ENCODE results near the gene SLC27A2.

The SLC27A2 gene

GRCh38 chr15:50225057-50225456, 43.1 kb downstream of the SLC27A2 start:
- no peak overlapping the region for H3K4me3 Mint-ChIP-seq
- DNase-seq = no peak
- no peaks in the 10 kb centered on the region for H3K4me1 Mint-ChIP-seq
- H3K9me3 Mint-ChIP-seq = no peaks in the 10 kb centered on the region
- H3K27me3 Mint-ChIP-seq = no peaks in the 10 kb centered on the region
- peaks cover 10% of the 10 kb centered on the region for H3K36me3 Mint-ChIP-seq
- CTCF ChIA-PET = no interaction called here
- H3K27ac Mint-ChIP-seq = no peak overlapping the region

- H3K27me3 Mint-ChIP-seq = no peaks in the 10 kb centered on the region
- H3K36me3 Mint-ChIP-seq = peaks cover 10% of the 10 kb centered on the region
- DNase-seq = no peak
- no peak overlapping the region for H3K27ac Mint-ChIP-seq
- H3K9me3 Mint-ChIP-seq = no peaks in the 10 kb centered on the region
- no peak overlapping the region for H3K4me3 Mint-ChIP-seq
- H3K4me1 Mint-ChIP-seq = no peaks in the 10 kb centered on the region
- CTCF ChIA-PET = no interaction called here
Measured at GRCh38 chr15:50225938-50226337, 43.9 kb downstream of the SLC27A2 start.

GRCh38 chr15:50227076-50227475, 45.1 kb downstream of the SLC27A2 start:
- no peak overlapping the region for H3K4me3 Mint-ChIP-seq
- no peaks in the 10 kb centered on the region for H3K9me3 Mint-ChIP-seq
- CTCF ChIA-PET = no interaction called here
- H3K27ac Mint-ChIP-seq = no peak overlapping the region
- no peak for DNase-seq
- no peaks in the 10 kb centered on the region for H3K4me1 Mint-ChIP-seq
- peaks cover 10% of the 10 kb centered on the region for H3K36me3 Mint-ChIP-seq
- no peaks in the 10 kb centered on the region for H3K27me3 Mint-ChIP-seq

- no peak overlapping the region for H3K27ac Mint-ChIP-seq
- CTCF ChIA-PET = interaction anchor here (0.7 to 1.0 kb wide), 2 partner anchors 11 to 45 kb away, joined by 3 read pairs; no protein-coding TSS in a partner anchor
- H3K4me3 Mint-ChIP-seq = no peak overlapping the region
- H3K27me3 Mint-ChIP-seq = no peaks in the 10 kb centered on the region
- H3K36me3 Mint-ChIP-seq = peaks cover 8% of the 10 kb centered on the region
- no peak for DNase-seq
- H3K4me1 Mint-ChIP-seq = peaks cover 3% of the 10 kb centered on the region
- no peaks in the 10 kb centered on the region for H3K9me3 Mint-ChIP-seq
Measured at GRCh38 chr15:50228866-50229265, 46.9 kb downstream of the SLC27A2 start.

GRCh38 chr15:50229336-50229735, 47.3 kb downstream of the SLC27A2 start:
- no peak for DNase-seq
- Mint-ChIP-seq H3K9me3 (no peaks in the 10 kb centered on the region), H3K4me3 (no peak overlapping the region), H3K27ac (no peak overlapping the region), H3K27me3 (no peaks in the 10 kb centered on the region), H3K36me3 (peaks cover 8% of the 10 kb centered on the region), H3K4me1 (peaks cover 3% of the 10 kb centered on the region)
- CTCF ChIA-PET = interaction anchor here (0.7 to 1.0 kb wide), 2 partner anchors 10 to 46 kb away, joined by 3 read pairs; no protein-coding TSS in a partner anchor

- CTCF ChIA-PET = no interaction called here
Measured at GRCh38 chr15:50231761-50232160, 49.8 kb downstream of the SLC27A2 start.

GRCh38 chr15:50232791-50233190, 50.8 kb downstream of the SLC27A2 start:
- Mint-ChIP-seq H3K4me1 (peaks cover 3% of the 10 kb centered on the region), H3K36me3 (peaks cover 8% of the 10 kb centered on the region), H3K4me3 (no peak overlapping the region), H3K27me3 (no peaks in the 10 kb centered on the region), H3K9me3 (no peaks in the 10 kb centered on the region), H3K27ac (no peak overlapping the region)
- no peak for DNase-seq
- CTCF ChIA-PET = interaction anchor here (0.7 kb wide), 1 partner anchor 49 kb away, joined by 3 read pairs; no protein-coding TSS in a partner anchor

More at GRCh38 chr15:50231761-50232160, 49.8 kb downstream of the SLC27A2 start:
- Mint-ChIP-seq H3K27ac (no peak overlapping the region), H3K4me1 (peaks cover 3% of the 10 kb centered on the region), H3K36me3 (peaks cover 9% of the 10 kb centered on the region), H3K27me3 (no peaks in the 10 kb centered on the region), H3K9me3 (no peaks in the 10 kb centered on the region), H3K4me3 (no peak overlapping the region)
- no peak for DNase-seq

GRCh38 chr15:50233192-50233736, 51.3 kb downstream of the SLC27A2 start:
- CTCF ChIA-PET = interaction anchor here (0.7 to 0.8 kb wide), 2 partner anchors 10 to 50 kb away, joined by 3 read pairs; no protein-coding TSS in a partner anchor
- Mint-ChIP-seq H3K9me3 (no peaks in the 10 kb centered on the region), H3K4me1 (peaks cover 3% of the 10 kb centered on the region), H3K36me3 (peaks cover 8% of the 10 kb centered on the region), H3K27ac (no peak overlapping the region), H3K27me3 (no peaks in the 10 kb centered on the region), H3K4me3 (no peak overlapping the region)
- no peak for DNase-seq

GRCh38 chr15:50234764-50235163, 52.8 kb downstream of the SLC27A2 start:
- H3K27me3 Mint-ChIP-seq = no peaks in the 10 kb centered on the region
- H3K4me3 Mint-ChIP-seq = no peak overlapping the region
- no peak overlapping the region for H3K27ac Mint-ChIP-seq
- peaks cover 3% of the 10 kb centered on the region for H3K4me1 Mint-ChIP-seq
- H3K9me3 Mint-ChIP-seq = no peaks in the 10 kb centered on the region
- peaks cover 1% of the 10 kb centered on the region for H3K36me3 Mint-ChIP-seq
- DNase-seq = no peak
- CTCF ChIA-PET = interaction anchor here (0.6 kb wide), 1 partner anchor 32 kb away, joined by 3 read pairs; no protein-coding TSS in a partner anchor

GRCh38 chr15:50235794-50236193, 53.8 kb downstream of the SLC27A2 start:
- H3K36me3 Mint-ChIP-seq = peaks cover 1% of the 10 kb centered on the region
- no peaks in the 10 kb centered on the region for H3K9me3 Mint-ChIP-seq
- no peak overlapping the region for H3K4me3 Mint-ChIP-seq
- H3K27ac Mint-ChIP-seq = no peak overlapping the region
- DNase-seq = no peak
- CTCF ChIA-PET = interaction anchor here (0.6 kb wide), 1 partner anchor 77 kb away, joined by 3 read pairs; no protein-coding TSS in a partner anchor
- no peaks in the 10 kb centered on the region for H3K27me3 Mint-ChIP-seq
- peaks cover 3% of the 10 kb centered on the region for H3K4me1 Mint-ChIP-seq

GRCh38 chr15:50236433-50236832, 54.4 kb downstream of the SLC27A2 start:
- no peaks in the 10 kb centered on the region for H3K27me3 Mint-ChIP-seq
- peaks cover 1% of the 10 kb centered on the region for H3K36me3 Mint-ChIP-seq
- no peak overlapping the region for H3K27ac Mint-ChIP-seq
- no peak overlapping the region for H3K4me3 Mint-ChIP-seq
- CTCF ChIA-PET = no interaction called here
- DNase-seq = no peak
- peaks cover 3% of the 10 kb centered on the region for H3K4me1 Mint-ChIP-seq
- H3K9me3 Mint-ChIP-seq = no peaks in the 10 kb centered on the region

- Mint-ChIP-seq H3K27ac (no peak overlapping the region), H3K9me3 (no peaks in the 10 kb centered on the region), H3K36me3 (peaks cover 1% of the 10 kb centered on the region), H3K4me3 (no peak overlapping the region), H3K4me1 (no peaks in the 10 kb centered on the region), H3K27me3 (no peaks in the 10 kb centered on the region)
- no peak for DNase-seq
- CTCF ChIA-PET = no interaction called here
Measured at GRCh38 chr15:50238255-50238654, 56.3 kb downstream of the SLC27A2 start.

- CTCF ChIA-PET = interaction anchor here (1.3 to 3.4 kb wide), 6 partner anchors 14 to 91 kb away, joined by 3 to 25 read pairs (median 10); no protein-coding TSS in a partner anchor
- H3K36me3 Mint-ChIP-seq = no peaks in the 10 kb centered on the region
- H3K9me3 Mint-ChIP-seq = no peaks in the 10 kb centered on the region
- H3K4me1 Mint-ChIP-seq = peaks cover 6% of the 10 kb centered on the region
- H3K27me3 Mint-ChIP-seq = no peaks in the 10 kb centered on the region
- no peak overlapping the region for H3K4me3 Mint-ChIP-seq
- DNase-seq = no peak
- H3K27ac Mint-ChIP-seq = no peak overlapping the region
Measured at GRCh38 chr15:50241684-50242450, 59.9 kb downstream of the SLC27A2 start.

GRCh38 chr15:50244153-50244552, 62.2 kb downstream of the SLC27A2 start:
- no peak overlapping the region for H3K4me3 Mint-ChIP-seq
- H3K36me3 Mint-ChIP-seq = no peaks in the 10 kb centered on the region
- CTCF ChIA-PET = interaction anchor here (1.0 kb wide), 1 partner anchor 18 kb away, joined by 3 read pairs; no protein-coding TSS in a partner anchor
- no peaks in the 10 kb centered on the region for H3K27me3 Mint-ChIP-seq
- DNase-seq = no peak
- H3K9me3 Mint-ChIP-seq = no peaks in the 10 kb centered on the region
- H3K27ac Mint-ChIP-seq = no peak overlapping the region
- H3K4me1 Mint-ChIP-seq = peaks cover 27% of the 10 kb centered on the region

Measured in activated naive CD4-positive, alpha-beta T cell treated with anti-CD3 and anti-CD28 coated beads, Interleukin-2, amount 10 ng/mL, durations not matched to agents 7 days and 5 days (primary cell).